GM19468 (cell line): ENCODE data around the gene CCDC137.

Experiments
- ATAC-seq: cut with Tn5 transposase; IDR thresholded peaks from one replicate; pipeline ENCODE4 v1.9.1; 2021; ENCODE audit warnings: mild to moderate bottlenecking, moderate library complexity, moderate number of reproducible peaks; ENCODE audit not compliant: unreplicated experiment; ENCODE audit errors: extremely low read depth

Gene CCDC137

GRCh38 chr17:81680150-81680549, 13.6 kb downstream of the CCDC137 start:
- no peak for ATAC-seq

DNA sequence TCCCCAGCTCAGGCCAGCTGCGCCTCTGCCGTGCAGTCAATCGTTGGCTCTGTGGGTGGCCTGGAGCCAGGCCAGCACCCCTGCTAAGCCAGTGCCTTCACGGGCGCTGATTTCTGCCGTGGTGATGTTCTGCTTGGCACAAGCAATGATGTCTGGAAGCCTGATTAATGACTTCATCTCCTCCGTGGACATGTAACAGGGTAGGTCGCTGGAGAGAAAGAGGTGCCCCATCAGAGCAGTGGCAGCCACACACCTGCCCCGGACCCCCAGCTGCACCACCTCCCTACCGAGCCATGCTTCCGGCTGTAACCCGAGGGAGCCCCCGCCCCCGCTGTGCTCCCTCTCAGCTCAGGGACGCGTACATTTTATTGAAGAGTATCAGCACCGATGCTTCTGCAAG, 15.1 kb downstream of the CCDC137 start:
- ATAC-seq = no peak

DNA sequence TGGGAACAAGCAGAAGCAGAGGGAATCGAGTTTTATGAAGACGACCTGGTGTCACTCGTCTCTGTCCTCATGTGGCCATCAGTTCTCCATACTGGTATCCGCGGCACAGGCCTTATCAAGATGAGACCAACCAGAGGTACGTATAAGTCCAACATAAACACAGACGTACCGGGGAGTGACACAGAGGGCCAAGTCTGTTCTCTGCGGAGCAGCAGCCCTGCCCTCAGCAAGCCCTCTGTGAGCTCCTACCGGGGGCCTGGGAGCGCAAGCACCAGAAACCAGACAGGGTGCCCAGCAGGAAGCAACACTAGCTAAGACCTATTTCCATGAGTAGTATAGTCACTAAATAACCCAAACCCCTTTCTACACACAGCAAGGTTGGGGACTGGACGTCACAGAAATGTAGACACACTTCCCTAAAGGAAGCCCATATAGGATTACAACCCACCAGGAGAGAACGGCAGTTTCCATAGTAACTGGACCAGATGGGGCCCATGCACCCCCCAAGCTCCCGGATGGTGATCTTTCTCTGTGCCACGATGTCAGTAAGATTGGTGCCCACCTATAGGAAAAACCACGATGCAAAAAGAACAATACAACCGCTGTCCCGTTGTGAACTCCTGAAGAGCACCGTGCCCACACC, 16.1 kb downstream of the CCDC137 start:
- no peak for ATAC-seq

- no peak for ATAC-seq
Measured at GRCh38 chr17:81683208-81683583, 16.7 kb downstream of the CCDC137 start.

- ATAC-seq = peak; percentile 80
Measured at GRCh38 chr17:81683584-81684441, 17.3 kb downstream of the CCDC137 start, which contains the start of the genes ARL16 and HGS. Gene ARL16, minus strand, starts transcription at chr17:81683797. Its CDS starts 44 bp downstream, at chr17:81683753. Gene HGS, plus strand, starts transcription at chr17:81684011. Its CDS starts 56 bp downstream, at chr17:81684067.

DNA sequence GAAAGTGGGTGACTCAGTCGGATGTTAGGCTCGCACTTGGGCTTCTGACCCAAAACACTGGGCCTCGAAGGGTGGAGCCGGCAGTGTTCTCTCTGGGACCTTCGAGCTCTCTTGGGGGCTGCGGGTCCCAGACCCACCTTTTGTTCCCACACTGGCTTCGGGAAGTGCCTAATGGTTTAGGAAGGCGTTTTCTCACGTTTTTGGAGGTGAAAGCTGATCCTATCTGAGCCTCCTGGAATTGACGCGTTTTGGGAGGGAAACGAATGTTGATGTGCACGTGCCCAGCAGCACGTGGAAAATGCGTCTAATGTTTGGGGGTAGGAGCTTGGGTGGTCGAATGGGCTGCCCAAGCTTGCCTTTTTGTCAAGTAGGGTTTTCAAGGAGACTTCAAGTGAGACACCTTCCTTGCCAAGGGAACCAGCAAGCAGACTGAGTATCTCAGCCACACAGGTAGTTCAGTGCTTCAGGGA, 17.9 kb downstream of the CCDC137 start:
- no peak for ATAC-seq

DNA sequence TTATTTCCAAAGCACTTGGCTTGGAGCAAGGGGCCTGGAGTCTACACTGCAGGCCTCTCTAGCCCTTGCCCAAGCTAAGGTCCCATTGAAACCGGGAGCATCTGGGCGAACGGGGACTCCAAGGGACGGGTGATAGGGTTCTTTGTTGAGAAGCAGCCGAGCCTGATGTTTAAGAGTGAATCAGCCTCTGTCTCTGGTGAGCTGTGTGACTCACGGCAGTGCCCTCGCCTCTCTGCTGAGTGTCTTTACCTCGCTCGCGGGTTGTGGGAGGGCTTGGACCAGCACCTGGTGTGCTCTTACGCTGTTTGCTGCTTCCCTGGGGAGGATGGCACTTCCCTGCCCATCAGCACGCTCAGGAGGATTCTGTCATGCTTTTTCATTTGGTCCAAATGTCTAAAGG, 18.6 kb downstream of the CCDC137 start:
- ATAC-seq = no peak

GRCh38 chr17:81686614-81687013, 20.1 kb downstream of the CCDC137 start:
- no peak for ATAC-seq

- no peak for ATAC-seq
Measured at GRCh38 chr17:81687770-81688541, 21.4 kb downstream of the CCDC137 start.

DNA sequence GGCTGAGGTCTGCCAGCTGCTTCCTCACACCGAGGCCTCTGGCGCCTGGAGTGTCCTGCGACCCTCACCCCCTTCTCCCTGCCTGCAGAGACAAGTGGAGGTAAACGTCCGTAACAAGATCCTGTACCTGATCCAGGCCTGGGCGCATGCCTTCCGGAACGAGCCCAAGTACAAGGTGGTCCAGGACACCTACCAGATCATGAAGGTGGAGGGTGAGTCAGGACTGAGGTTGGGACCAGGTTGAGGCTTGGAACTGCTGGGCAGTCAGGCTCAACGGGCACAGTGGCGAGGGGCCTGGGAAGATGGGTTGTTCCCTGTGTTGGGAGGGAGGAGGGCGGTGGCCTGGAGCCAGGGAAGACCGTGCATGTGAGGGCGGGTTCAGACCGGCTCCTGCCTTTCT, 22.1 kb downstream of the CCDC137 start:
- no peak for ATAC-seq

DNA sequence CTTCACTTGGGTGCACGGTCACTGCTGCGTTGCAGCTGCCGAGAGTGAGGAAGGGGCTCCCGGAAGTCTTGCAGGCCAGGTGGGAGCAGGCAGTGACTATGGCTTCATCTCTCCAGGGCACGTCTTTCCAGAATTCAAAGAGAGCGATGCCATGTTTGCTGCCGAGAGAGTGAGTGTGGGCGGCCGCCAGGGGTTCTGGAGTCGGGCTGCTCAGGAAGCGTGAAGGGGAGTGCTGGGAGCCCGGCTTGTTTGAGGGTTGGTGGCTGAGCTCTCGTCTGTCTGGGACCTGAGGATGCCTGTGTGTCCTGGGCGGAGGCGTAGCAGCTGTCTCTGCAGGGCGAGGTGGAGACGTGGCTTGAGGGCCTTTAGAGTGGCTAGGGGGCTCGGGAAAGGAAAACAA, 23.5 kb downstream of the CCDC137 start:
- ATAC-seq = no peak

DNA sequence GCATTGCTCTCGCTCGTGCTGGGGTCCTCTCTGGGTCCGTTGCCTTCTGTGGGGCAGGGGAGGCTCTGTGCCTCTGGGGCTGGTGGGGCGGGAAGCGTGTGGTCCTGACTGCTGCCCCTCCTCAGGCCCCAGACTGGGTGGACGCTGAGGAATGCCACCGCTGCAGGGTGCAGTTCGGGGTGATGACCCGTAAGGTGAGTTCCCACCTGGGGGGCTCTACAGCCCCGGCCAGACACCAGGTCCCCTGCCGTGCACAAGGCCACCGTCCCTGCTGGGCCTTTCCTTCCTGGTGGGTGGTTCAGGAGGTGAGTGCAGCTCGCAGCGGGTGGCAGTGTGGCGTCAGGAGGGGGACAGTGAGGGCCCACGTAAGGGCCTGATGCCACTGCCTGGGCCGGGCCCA, 24.0 kb downstream of the CCDC137 start:
- ATAC-seq = no peak

DNA sequence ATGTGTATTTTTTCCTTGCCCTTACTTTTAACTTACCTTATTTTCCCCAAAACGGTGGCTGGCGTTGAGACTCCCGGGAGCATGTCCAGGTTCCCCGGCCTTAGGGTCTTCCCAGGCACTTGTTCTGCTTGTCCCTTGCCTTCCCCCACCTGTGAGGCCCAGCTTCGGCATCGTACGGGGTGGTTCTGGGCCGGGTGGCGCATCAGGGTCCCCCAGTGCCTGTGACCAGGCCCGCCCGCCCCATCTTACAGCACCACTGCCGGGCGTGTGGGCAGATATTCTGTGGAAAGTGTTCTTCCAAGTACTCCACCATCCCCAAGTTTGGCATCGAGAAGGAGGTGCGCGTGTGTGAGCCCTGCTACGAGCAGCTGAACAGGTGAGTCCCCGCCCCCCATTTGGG, 24.7 kb downstream of the CCDC137 start:
- ATAC-seq = no peak

DNA sequence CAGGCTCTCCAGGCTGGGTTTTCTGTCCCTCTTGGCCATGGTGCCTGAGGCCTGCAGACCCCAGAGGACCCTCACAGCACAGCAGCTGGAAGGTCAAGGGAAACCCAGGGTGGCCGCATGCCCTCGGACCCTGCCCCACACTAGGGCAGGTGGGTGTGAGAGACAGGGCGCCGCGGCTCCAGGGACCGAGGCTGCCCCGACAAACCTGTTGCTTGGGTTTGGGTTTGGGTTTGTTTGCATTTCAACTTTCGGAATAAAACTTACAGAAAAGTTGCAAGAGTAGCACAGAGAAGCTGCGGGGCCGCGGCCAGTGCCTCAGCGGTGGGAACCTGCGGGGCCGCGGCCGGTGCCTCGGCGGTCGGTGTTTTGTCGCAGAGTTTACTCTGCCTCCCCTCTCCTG, 25.1 kb downstream of the CCDC137 start:
- ATAC-seq = no peak

GRCh38 chr17:81693509-81694210, 27.1 kb downstream of the CCDC137 start:
- no peak for ATAC-seq

DNA sequence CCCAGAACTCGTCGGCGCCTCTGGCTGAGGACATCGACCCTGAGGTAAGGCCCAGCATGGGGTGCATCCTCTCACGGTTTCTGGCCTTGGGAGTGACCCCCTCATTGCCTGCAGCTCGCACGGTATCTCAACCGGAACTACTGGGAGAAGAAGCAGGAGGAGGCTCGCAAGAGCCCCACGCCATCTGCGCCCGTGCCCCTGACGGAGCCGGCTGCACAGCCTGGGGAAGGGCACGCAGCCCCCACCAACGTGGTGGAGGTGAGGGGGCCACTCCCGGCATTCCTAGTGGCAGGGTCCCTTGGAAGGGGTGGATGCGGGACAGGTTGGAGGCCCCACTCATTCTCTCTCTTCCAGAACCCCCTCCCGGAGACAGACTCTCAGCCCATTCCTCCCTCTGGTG, 28.3 kb downstream of the CCDC137 start:
- ATAC-seq = no peak

DNA sequence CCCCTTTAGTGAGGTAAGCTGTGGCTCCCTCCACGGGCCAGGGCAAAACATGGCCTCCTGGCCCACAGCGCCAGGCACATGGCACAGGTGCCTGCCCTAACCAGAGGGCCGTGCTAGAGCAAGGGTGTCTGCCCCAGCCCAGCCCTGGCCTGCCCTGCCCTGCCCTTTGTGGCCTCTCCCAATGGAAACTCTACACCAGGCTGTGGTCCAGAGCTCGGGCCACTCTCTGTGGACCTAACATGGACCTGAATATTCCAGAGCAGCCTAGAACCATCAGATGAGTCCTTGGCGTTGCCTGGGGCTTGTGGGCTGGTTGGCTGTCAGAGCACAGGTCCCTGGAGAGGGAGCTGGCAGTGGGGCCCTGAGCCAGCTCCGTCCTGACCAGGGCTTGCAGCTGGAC, 28.7 kb downstream of the CCDC137 start:
- ATAC-seq = no peak

DNA sequence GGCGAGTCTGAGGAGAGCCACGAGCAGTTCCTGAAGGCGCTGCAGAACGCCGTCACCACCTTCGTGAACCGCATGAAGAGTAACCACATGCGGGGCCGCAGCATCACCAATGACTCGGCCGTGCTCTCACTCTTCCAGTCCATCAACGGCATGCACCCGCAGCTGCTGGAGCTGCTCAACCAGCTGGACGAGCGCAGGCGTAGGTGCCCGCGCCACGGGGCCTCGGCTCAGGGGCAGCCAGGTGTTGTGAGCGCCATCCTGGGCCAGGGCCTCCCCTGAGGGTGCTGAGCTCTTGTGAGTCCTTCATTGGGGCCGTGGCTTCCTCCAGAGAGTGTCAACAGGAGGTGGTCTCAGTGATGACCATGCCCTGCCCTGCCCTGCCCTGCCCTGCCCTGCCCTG, 29.3 kb downstream of the CCDC137 start:
- no peak for ATAC-seq

DNA sequence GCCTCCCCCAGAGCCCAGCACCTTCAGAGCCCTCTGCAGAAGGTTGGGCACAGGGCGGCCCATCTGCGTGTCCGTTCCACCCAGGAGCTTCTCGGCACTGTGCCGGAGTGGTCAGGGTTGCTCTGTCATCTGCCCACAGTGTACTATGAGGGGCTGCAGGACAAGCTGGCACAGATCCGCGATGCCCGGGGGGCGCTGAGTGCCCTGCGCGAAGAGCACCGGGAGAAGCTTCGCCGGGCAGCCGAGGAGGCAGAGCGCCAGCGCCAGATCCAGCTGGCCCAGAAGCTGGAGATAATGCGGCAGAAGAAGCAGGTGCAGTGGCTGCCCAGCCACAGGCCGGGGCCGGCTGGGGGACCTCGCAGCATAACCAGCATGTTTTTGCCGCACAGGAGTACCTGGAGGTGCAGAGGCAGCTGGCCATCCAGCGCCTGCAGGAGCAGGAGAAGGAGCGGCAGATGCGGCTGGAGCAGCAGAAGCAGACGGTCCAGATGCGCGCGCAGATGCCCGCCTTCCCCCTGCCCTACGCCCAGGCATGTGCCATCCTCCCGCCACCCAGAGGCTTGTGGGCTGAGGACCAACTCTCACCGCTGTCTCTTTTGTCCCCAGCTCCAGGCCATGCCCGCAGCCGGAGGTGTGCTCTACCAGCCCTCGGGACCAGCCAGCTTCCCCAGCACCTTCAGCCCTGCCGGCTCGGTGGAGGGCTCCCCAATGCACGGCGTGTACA, 29.8 kb downstream of the CCDC137 start:
- no peak for ATAC-seq
